Lower lobe of right lung (tissue), 2 donors: Measurements from ENCODE around the gene TBC1D14. TPM values are rescaled to one million over a fixed set of nuclear protein-coding genes. Genes with fewer than 3 reads are reported as not detected.

Experiments
- ATAC-seq, 2 donors: fragments of 200-7000 bp; cut with Tn5 transposase; one replicate each; pipeline ENCODE4 v1.9.1; 2020 to 2022; ENCODE audit warnings: mild to moderate bottlenecking in 2 of 2, moderate library complexity in 2 of 2
- DNase-seq: peaks from one replicate; pipeline ENCODE4 v3.0.0-alpha.2; 2020
- H3K27ac ChIP-seq: fragments of 200-600 bp; one replicate; pipeline ENCODE4 v1.8.0; 2022
- H3K27me3 ChIP-seq: fragments of 200-600 bp; one replicate; pipeline ENCODE4 v1.8.0; 2022; ENCODE audit warnings: low read depth
- H3K36me3 ChIP-seq: fragments of 200-600 bp; one replicate; pipeline ENCODE4 v1.8.0; 2022; ENCODE audit warnings: mild to moderate bottlenecking
- H3K4me1 ChIP-seq: fragments of 200-600 bp; one replicate; pipeline ENCODE4 v1.8.0; 2022
- H3K4me3 ChIP-seq: fragments of 200-600 bp; one replicate; pipeline ENCODE4 v1.8.0; 2022; ENCODE audit warnings: mild to moderate bottlenecking
- H3K9me3 ChIP-seq: fragments of 200-600 bp; one replicate; pipeline ENCODE4 v1.8.0; 2022
- CTCF ChIP-seq: fragments of 200-600 bp; IDR thresholded peaks from one replicate; pipeline ENCODE4 v1.8.0; 2022; ENCODE audit warnings: antibody characterized with exemption, mild to moderate bottlenecking
- intact Hi-C: fragments of 100-400 bp; cut with DNase I; formaldehyde crosslinking; loops from one replicate; pipeline ENCODE4 v1.11.0; 2022
- total RNA-seq: library from RNA; stranded (reverse); fragmentation: NEBNext Ultra II Directional; extraction: Animal tissue kit (Norgen Biotek cat#: 25700); gene quantifications from one replicate; pipeline ENCODE4 v1.2.1, GENCODE V29; 2021
- donor health status: DM: no; HTN: yes; CAD: no; lungs with severe emphysema.

The TBC1D14 gene
- total RNA-seq, 1 donor from 2014 or later: 60.7 TPM

- Histone ChIP-seq H3K27me3 (no peaks in the 10 kb centered on the region), H3K4me1 (peaks cover 58% of the 10 kb centered on the region), H3K27ac (no peak overlapping the region), H3K9me3 (no peaks in the 10 kb centered on the region), H3K36me3 (peaks cover 17% of the 10 kb centered on the region), H3K4me3 (no peak overlapping the region)
- intact Hi-C loops: no loop called here
- DNase-seq (no peak), ATAC-seq (no peak)
- TF ChIP-seq CTCF: no peak
These were observed 14.7 kb downstream of the TBC1D14 start for GRCh38 chr4:6924361-6924779.

DNA sequence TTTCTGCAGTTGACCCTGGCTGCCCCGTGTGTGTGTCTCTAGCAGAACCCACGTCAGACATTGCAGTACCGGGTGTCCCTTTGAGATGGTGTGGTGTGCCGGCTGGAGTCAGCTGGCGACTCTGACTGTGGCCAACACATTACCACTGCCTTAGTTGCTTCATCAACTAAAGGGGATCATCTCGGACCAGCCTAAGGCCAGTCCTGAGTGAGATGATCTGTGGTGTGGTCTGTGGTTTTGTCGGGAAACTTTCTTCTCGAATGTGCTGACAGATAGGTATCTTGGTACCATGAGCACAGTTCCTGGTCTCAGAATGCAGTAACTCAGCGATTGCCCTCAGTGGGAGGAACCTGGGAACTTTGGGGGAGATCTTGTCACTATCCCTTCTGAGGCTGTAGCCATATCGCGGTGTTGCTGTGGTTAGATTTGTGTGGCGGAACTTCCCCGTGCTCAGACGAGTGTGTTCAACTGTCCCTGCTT is 15.8 kb downstream of the TBC1D14 start:
- peaks cover 58% of the 10 kb centered on the region for H3K4me1 ChIP-seq
- peak overlapping the region; percentile 54 for H3K27ac ChIP-seq
- peaks cover 17% of the 10 kb centered on the region for H3K36me3 ChIP-seq
- no peak overlapping the region for H3K4me3 ChIP-seq
- no peak for TF ChIP-seq CTCF
- intact Hi-C loops: no loop called here
- DNase-seq (peak; percentile 63), ATAC-seq (peak; percentile 13 to 57)
- H3K27me3 ChIP-seq: no peaks in the 10 kb centered on the region
- no peaks in the 10 kb centered on the region for H3K9me3 ChIP-seq

GRCh38 chr4:6926081-6926480 is 16.5 kb downstream of the TBC1D14 start:
- no peak for TF ChIP-seq CTCF
- Histone ChIP-seq H3K36me3 (peaks cover 17% of the 10 kb centered on the region), H3K27me3 (no peaks in the 10 kb centered on the region), H3K27ac (peak overlapping the region; percentile 54), H3K4me3 (no peak overlapping the region), H3K4me1 (peaks cover 53% of the 10 kb centered on the region), H3K9me3 (no peaks in the 10 kb centered on the region)
- intact Hi-C loops: no loop called here
- DNase-seq (no peak), ATAC-seq (peak; percentile 49 to 57)

DNA sequence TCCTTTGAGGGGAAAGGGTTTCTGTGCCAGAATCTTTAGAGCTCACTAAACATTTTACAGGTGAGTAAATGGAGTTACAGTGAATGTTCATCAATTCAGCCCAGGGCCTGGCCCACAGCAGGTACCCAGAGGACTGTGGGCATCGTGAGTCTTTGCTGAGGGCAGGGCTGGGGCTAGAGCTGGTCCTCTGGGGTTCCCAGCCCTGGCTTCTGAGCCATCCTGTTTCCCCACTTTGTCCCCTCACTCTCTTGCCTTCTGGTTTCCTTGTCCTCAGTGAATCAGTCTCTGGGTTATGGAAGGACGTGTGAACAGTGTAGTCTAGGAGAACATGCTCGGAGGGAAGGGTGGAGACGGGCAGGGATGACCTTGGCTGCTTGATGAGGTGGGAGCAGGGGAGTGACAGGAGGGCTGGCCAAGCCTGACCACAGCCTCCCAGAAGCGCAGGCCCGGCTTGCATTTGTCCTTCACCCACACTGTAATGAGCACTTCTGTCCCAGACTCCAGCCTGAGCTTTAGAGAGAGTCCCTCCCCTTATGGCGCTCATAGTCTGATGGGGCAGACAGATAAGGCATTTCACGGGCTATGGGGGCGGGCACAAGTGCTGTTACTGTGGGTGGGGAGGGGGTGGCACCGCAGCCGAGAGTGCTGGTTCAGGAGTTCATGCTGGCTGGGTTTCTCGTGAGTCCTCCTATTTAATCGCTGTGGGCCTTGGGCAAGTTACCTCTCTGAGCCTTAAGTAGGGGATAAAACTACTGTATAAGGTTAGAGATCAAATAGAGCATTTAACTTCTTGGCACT is 17.3 kb downstream of the TBC1D14 start:
- Histone ChIP-seq H3K9me3 (no peaks in the 10 kb centered on the region), H3K4me3 (no peak overlapping the region), H3K27me3 (no peaks in the 10 kb centered on the region), H3K36me3 (peaks cover 17% of the 10 kb centered on the region), H3K4me1 (peaks cover 47% of the 10 kb centered on the region), H3K27ac (peak overlapping the region; percentile 59)
- intact Hi-C loops: no loop called here
- peak; percentile 82 to 87 for ATAC-seq
- DNase-seq: peak; percentile 83
- TF ChIP-seq CTCF: no peak

GRCh38 chr4:6928081-6928480 is 18.5 kb downstream of the TBC1D14 start:
- H3K27ac ChIP-seq: no peak overlapping the region
- no peaks in the 10 kb centered on the region for H3K9me3 ChIP-seq
- no peak for TF ChIP-seq CTCF
- H3K36me3 ChIP-seq: peaks cover 16% of the 10 kb centered on the region
- intact Hi-C loops: no loop called here
- no peak overlapping the region for H3K4me3 ChIP-seq
- no peaks in the 10 kb centered on the region for H3K27me3 ChIP-seq
- peak in 1 of 2 donors; percentile 36 for ATAC-seq
- peaks cover 42% of the 10 kb centered on the region for H3K4me1 ChIP-seq
- DNase-seq: no peak
